CD4-positive, alpha-beta T cell treated with Interleukin-1 beta for 1 hour (primary cell): ENCODE results near the gene SNAP47.
A peak's percentile ranks its signal among the peaks of the same experiment; 100 is the strongest.
"Not testable (repeated sequence)": the region's sequence is repeated elsewhere in the genome, so short reads cannot be mapped to it uniquely, and the experiment has no call there.

Experiments used
- DNase-seq, 2 donors: peaks; one replicate each; pipeline ENCODE4 v3.0.0-alpha.2; 2020 to 2022

Gene SNAP47

GRCh38 chr1:227734856-227735538 is at the start of gene SNAP47, which contains the start of gene JMJD4:
SNAP47 (plus strand) TSS chr1:227735435; CDS start chr1:227747737, 12,302 bp downstream.
JMJD4 (minus strand) TSS chr1:227735302; CDS start chr1:227735273, 29 bp downstream.
- DNase-seq: peak; percentile 93 to 94

DNA sequence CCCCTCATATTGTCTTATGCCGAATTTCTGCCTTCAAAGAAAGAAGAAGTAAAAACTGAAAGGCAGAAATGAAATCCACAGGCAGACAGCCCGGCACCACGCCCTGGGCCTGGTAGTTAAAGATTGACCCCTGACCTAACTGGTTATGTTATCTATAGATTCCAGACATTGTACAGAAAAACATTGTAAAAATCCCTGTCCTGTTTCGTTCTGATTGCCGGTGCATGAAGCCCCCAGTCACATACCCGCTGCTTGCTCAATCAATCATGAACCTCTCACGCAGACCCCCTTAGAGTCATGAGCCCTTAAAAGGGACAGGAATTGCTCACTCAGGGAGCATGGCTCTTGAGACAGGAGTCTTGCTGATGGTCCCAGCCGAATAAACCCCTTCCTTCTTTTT is 49.4 kb upstream of the SNAP47 start:
- DNase-seq: no peak

GRCh38 chr1:227697321-227697864 is 37.8 kb upstream of the SNAP47 start:
- DNase-seq: no peak

- DNase-seq: not testable (repeated sequence)
These were observed 33.6 kb upstream of the SNAP47 start for GRCh38 chr1:227701631-227702030.

DNA sequence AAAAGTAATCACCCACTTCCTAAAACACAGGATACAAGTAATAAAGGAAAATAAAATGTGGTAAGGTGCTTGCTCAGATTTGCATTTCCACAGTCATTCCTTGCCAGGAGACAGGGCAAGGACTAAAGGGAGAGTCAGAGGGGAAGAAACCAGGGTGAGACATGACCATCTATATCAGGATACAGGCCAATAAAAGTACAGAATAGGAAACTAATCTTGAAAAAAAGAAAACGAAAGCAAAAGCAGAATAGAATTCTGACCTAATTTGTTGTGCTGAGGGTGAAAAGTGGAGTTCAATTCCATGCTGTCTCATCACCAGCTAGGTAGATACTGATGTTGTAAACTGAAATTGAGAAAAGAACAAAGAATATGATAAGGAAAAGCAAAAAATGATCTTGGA is 27.4 kb upstream of the SNAP47 start:
- no peak for DNase-seq

DNA sequence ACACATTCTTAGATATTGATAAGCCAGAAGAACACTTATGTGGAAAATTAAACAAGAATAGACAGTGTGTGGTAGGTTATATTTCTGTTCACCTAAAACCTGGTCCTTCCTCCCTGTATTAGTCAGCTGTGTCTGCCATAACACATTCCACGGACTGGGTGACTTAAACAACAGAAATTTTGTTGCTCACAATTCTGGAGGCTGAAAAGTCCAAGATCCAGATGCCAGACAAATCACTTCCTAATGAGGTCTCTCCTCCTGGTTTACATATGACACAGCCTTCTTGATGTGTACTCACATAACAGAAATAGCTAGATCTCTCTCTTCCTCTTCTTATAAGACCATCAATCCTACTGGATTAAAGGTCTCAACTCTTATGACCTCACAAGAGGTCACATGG is 25.8 kb upstream of the SNAP47 start:
- no peak for DNase-seq

DNA sequence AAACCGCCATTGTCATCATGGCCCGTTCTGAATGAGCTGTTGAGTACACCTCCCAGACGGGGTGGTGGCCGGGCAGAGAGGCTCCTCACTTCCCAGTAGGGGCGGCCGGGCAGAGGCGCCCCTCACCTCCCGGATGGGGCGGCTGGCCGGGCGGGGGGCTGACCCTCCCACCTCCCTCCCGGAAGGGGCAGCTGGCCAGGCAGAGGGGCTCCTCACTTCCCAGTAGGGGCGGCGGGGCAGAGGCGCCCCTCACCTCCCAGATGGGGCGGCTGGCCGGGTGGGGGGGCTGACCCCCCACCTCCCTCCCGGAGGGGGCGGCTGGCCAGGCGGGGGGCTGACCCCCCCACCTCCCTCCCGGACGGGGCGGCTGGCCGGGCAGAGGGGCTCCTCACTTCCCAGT is 24.8 kb upstream of the SNAP47 start:
- DNase-seq: not testable (repeated sequence)

DNA sequence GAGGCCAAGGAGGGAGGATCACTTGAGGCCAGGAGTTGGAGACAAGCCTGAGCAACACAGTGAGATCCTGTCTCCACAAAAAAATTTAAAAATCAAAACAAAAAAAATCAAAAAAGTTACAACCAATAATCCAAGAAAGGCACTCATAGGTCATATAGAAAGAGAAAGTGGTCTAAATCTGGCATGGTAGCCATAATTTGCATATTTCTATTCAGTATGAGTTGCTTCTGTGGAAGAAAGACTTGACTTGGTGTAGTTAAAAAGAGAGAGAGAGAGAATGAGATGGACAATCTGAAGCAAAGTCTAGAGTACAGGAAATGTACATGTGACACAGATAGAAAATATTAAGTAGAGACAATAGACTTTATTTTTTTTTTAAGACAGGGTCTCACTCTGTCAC is 22.6 kb upstream of the SNAP47 start:
- DNase-seq: no peak

GRCh38 chr1:227718932-227719331 is 16.3 kb upstream of the SNAP47 start:
- DNase-seq: no peak

- DNase-seq: no peak
These were observed 11.8 kb upstream of the SNAP47 start for GRCh38 chr1:227723474-227723873.

GRCh38 chr1:227725046-227725445 is 10.2 kb upstream of the SNAP47 start:
- DNase-seq: no peak

- DNase-seq: no peak
These were observed 8.9 kb upstream of the SNAP47 start for GRCh38 chr1:227726318-227726717.

GRCh38 chr1:227726924-227727599 is 8.2 kb upstream of the SNAP47 start:
- no peak for DNase-seq

DNA sequence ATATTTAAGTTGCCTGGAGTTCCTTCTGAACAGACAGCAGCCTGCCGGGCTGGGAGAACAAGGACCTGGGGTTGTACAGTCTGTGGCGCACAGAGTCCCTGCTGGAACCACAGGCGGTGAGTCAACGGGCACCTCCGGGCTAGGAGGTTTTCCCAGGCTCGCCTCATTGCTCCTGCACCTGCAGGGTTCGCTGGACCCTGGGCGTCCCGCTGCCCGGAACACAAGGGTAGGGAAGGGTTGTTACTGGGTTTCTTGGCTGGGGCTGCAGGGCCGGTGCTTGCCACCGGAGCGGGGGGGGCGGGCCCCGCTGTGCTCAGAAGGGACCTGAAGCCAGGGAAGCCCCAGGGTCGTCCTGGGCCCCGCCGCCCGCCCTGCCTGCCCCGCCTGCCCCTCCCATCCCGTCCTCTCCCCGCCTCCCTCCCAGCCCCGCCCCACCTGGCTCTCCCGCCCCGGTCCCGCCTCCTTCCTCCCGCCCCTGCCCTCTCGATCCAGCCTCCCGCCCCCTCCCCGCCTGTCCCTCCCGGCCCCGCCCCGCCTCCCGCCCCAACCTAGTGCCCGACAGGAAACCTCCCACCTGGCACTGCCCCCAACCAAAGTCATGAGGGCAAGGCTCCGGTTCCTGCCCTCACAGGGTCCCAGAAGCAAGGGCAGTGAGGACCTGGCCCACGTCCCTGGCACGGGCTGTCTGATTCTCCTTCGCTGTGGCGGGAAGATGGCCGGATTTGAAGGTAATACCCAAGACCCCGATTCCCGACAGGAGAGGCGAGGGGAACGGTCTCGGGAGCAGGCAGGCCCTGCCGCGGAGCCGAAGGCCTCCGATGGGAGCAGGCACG is 7.0 kb upstream of the SNAP47 start:
- peak; percentile 67 to 71 for DNase-seq

DNA sequence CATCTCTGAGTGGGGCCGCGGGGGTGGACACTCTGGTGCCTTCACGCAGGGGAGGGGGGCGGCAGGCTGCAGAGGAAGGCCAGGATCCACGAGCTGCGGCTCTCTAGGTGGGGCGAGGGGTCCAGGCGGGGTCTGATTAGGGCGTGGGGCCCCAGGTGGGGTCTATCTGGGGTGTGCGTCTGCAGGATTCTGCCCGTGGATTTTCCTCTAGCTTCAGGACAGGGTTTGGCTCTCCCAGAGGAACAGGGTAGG is 6.4 kb upstream of the SNAP47 start:
- DNase-seq: no peak

GRCh38 chr1:227729144-227729880 is 5.9 kb upstream of the SNAP47 start:
- no peak for DNase-seq

GRCh38 chr1:227729881-227730629 is 5.2 kb upstream of the SNAP47 start:
- peak; percentile 27 to 45 for DNase-seq

- no peak for DNase-seq
These were observed 4.5 kb upstream of the SNAP47 start for GRCh38 chr1:227730630-227731151.

DNA sequence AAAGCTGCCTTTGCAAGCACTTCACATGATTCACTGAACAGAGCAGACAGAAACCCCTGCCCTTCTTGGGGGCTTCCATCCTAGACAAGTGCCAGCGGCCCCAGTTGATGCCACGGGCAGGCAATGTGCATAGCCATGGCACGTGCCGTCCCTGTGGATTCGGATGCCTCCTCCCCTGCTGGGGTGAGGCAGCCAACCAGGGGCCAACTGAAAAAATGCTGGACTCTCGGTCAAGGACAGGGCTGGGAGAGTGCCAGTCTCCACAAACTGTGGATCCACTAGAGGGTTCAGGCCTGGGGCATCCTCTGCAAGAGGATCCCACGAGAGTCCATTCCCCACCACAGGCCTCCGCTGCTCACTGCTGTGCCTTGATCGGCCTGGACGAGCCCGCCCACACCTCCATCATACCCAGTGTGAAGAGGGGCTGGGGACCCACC is 4.0 kb upstream of the SNAP47 start:
- no peak for DNase-seq

- no peak for DNase-seq
These were observed 3.3 kb upstream of the SNAP47 start for GRCh38 chr1:227731696-227732585.
